Measurements from ENCODE around the gene CLEC1B. TPM values are rescaled to one million over a fixed set of nuclear protein-coding genes. Genes with fewer than 3 reads are reported as not detected.

Gene CLEC1B
- total and polyA plus RNA-seq, 9 of the 15 experiments (the other 6 are each of a cell fraction or from before 2014, with no cell fraction given): not detected

DNA sequence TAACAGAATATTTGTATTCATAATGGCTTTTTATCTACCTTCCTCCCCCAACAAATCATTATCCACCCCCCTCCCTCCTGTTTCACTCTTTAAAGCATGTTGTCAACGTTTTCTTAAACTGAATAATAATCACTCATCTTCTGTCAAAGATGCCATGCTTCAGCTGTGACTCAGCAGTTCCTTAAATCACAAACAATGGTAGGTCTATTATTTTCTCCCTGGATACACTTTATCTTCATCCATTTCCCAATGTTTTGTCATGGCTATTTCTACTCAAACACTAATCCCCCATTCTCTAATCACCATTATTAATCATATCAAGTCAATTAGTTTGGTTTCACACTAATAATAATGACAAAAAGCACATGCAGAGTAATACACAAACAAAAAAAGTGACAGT is 18.0 kb upstream of the CLEC1B start (continued):
- TF ChIP-seq, protein P1, sequence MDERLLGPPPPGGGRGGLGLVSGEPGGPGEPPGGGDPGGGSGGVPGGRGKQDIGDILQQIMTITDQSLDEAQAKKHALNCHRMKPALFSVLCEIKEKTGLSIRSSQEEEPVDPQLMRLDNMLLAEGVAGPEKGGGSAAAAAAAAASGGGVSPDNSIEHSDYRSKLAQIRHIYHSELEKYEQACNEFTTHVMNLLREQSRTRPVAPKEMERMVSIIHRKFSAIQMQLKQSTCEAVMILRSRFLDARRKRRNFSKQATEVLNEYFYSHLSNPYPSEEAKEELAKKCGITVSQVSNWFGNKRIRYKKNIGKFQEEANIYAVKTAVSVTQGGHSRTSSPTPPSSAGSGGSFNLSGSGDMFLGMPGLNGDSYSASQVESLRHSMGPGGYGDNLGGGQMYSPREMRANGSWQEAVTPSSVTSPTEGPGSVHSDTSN (CRISPR knock-in tag; IDR thresholded peaks at IDR 0.05; ENCODE audit: low read depth): no peak
- TF ChIP-seq, protein P1 (tag; conservative IDR thresholded peaks at IDR 0.05; ENCODE audit: low read depth): peak; percentile 43
- TF ChIP-seq MAFG (tag; conservative IDR thresholded peaks at IDR 0.05): peak; percentile 60
- TF ChIP-seq, protein P2, sequence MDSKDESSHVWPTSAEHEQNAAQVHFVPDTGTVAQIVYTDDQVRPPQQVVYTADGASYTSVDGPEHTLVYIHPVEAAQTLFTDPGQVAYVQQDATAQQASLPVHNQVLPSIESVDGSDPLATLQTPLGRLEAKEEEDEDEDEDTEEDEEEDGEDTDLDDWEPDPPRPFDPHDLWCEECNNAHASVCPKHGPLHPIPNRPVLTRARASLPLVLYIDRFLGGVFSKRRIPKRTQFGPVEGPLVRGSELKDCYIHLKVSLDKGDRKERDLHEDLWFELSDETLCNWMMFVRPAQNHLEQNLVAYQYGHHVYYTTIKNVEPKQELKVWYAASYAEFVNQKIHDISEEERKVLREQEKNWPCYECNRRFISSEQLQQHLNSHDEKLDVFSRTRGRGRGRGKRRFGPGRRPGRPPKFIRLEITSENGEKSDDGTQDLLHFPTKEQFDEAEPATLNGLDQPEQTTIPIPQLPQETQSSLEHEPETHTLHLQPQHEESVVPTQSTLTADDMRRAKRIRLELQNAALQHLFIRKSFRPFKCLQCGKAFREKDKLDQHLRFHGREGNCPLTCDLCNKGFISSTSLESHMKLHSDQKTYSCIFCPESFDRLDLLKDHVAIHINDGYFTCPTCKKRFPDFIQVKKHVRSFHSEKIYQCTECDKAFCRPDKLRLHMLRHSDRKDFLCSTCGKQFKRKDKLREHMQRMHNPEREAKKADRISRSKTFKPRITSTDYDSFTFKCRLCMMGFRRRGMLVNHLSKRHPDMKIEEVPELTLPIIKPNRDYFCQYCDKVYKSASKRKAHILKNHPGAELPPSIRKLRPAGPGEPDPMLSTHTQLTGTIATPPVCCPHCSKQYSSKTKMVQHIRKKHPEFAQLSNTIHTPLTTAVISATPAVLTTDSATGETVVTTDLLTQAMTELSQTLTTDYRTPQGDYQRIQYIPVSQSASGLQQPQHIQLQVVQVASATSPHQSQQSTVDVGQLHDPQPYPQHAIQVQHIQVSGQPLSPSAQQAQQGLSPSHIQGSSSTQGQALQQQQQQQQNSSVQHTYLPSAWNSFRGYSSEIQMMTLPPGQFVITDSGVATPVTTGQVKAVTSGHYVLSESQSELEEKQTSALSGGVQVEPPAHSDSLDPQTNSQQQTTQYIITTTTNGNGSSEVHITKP (IDR thresholded peaks at IDR 0.05; ENCODE audit: partially characterized antibody): no peak
- TF ChIP-seq XRCC3 (IDR thresholded peaks at IDR 0.05): no peak
- TF ChIP-seq, protein P3, sequence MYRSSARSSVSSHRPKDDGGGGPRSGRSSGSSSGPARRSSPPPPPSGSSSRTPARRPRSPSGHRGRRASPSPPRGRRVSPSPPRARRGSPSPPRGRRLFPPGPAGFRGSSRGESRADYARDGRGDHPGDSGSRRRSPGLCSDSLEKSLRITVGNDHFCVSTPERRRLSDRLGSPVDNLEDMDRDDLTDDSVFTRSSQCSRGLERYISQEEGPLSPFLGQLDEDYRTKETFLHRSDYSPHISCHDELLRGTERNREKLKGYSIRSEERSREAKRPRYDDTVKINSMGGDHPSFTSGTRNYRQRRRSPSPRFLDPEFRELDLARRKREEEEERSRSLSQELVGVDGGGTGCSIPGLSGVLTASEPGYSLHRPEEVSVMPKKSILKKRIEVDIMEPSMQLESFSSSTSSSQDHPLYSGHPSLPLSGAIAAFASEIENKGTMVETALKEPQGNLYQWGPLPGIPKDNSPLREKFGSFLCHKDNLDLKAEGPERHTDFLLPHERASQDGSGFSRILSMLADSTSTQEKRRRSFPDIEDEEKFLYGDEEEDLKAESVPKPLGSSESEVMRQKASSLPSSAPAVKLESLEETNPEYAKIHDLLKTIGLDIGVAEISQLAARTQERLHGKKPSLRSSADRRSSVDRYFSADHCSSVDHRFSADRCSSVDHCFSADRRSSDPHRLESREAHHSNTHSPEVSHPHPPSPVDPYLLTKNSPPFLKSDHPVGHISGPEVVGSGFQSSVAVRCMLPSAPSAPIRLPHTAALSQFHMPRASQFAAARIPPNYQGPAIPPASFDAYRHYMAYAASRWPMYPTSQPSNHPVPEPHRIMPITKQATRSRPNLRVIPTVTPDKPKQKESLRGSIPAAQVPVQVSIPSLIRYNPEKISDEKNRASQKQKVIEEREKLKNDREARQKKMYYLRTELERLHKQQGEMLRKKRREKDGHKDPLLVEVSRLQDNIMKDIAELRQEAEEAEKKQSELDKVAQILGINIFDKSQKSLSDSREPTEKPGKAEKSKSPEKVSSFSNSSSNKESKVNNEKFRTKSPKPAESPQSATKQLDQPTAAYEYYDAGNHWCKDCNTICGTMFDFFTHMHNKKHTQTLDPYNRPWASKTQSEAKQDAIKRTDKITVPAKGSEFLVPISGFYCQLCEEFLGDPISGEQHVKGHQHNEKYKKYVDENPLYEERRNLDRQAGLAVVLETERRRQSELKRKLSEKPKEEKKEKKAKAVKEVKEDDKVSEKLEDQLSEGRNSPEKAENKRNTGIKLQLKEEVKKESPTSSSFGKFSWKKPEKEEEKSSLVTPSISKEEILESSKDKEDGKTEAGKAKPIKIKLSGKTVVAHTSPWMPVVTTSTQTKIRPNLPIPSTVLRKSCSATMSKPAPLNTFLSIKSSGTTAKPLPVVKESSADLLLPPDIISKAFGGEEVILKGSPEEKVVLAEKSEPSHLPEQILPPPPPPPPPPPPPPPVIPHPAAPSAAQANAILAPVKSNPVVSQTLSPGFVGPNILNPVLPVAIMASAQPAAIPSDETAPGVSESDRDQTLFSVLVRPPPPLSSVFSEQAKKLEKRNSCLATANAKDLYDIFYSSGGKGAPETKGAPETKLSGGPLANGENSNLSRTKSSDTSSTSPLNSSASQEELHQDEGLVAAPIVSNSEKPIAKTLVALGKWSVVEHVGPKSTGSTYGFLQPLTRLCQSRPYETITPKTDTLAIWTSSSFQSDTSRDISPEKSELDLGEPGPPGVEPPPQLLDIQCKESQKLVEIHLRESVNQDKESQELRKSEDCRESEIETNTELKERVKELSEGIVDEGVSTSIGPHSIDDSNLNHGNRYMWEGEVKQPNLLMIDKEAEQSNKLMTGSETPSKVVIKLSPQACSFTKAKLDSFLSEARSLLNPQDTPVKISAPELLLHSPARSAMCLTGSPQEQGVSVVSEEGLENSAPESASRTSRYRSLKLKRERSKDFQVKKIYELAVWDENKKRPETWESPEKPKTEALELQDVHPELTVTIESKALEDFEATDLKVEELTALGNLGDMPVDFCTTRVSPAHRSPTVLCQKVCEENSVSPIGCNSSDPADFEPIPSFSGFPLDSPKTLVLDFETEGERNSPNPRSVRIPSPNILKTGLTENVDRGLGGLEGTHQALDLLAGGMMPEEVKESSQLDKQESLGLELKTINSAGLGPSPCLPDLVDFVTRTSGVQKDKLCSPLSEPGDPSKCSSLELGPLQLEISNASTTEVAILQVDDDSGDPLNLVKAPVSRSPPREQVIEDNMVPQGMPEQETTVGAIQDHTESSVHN (IDR thresholded peaks at IDR 0.05; ENCODE audit: borderline replicate concordance in 1 of 2, low read depth in 1 of 2): no peak
- peak; percentile 61 for TF ChIP-seq NFE2 (IDR thresholded peaks at IDR 0.05; ENCODE audit: low read depth)
